Liver (tissue), 9 donors: ENCODE data around the gene LAMC3. TPM values are rescaled to one million over a fixed set of nuclear protein-coding genes. Genes with fewer than 3 reads are reported as not detected.

Experiments
- DNase-seq: peaks from one replicate; pipeline ENCODE4 v3.0.0-alpha.2; 2017; ENCODE audit warnings: low spot score
- H3K27ac ChIP-seq, 2 donors: one replicate each; pipeline ENCODE4 v1.7.0; 2013; ENCODE audit warnings: inconsistent platforms in 2 of 2, low read length in 2 of 2, control low read depth in 1 of 2, low read depth in 1 of 2, mild to moderate bottlenecking in 1 of 2
- H3K27me3 ChIP-seq, 4 donors: one replicate each; pipeline versions ENCODE4 v1.6.1 to v1.7.0; 2013; ENCODE audit warnings: low read length in 3 of 4, inconsistent platforms in 1 of 4, mild to moderate bottlenecking in 1 of 4, moderate library complexity in 1 of 4; ENCODE audit not compliant: control insufficient read depth in 4 of 4, insufficient read depth in 4 of 4
- H3K36me3 ChIP-seq, 4 donors: one replicate each; pipeline versions ENCODE4 v1.6.1 to v1.7.0; 2013; ENCODE audit warnings: low read length in 3 of 4, mild to moderate bottlenecking in 3 of 4, low read depth in 1 of 4, moderate library complexity in 1 of 4; ENCODE audit not compliant: control insufficient read depth in 4 of 4, insufficient read depth in 3 of 4
- H3K4me1 ChIP-seq, 4 donors: one replicate each; pipeline versions ENCODE4 v1.6.1 to v1.7.0; 2013; ENCODE audit warnings: low read length in 3 of 4, mild to moderate bottlenecking in 3 of 4, moderate library complexity in 1 of 4; ENCODE audit not compliant: control insufficient read depth in 4 of 4, insufficient read depth in 4 of 4
- H3K4me3 ChIP-seq, 3 donors: one replicate each; pipeline versions ENCODE4 v1.6.1 to v1.7.0; 2013; ENCODE audit warnings: low read length in 3 of 3, control low read depth in 1 of 3, low read depth in 1 of 3, mild to moderate bottlenecking in 1 of 3
- H3K9ac ChIP-seq, 2 donors: one replicate each; pipeline ENCODE4 v1.7.0; 2013; ENCODE audit warnings: low read length in 2 of 2, mild to moderate bottlenecking in 2 of 2, moderate library complexity in 2 of 2, control low read depth in 1 of 2, low read depth in 1 of 2
- H3K9me3 ChIP-seq, 4 donors: one replicate each; pipeline versions ENCODE4 v1.6.1 to v1.7.0; 2013; ENCODE audit warnings: low read length in 3 of 4; ENCODE audit not compliant: control insufficient read depth in 4 of 4
- CTCF ChIP-seq: fragments of 150-350 bp; IDR thresholded peaks from 2 replicates; pipeline ENCODE4 v1.5.1; 2017; ENCODE audit warnings: improper control_type of control experiment, low read depth, low read length; ENCODE audit not compliant: missing input control
- EGR1 ChIP-seq, 2 donors: IDR thresholded peaks; 2 replicates each; pipeline ENCODE4 v1.6.1; 2016 to 2018; ENCODE audit warnings: antibody characterized with exemption in 2 of 2, low read depth in 2 of 2
- FOXA1 ChIP-seq: IDR thresholded peaks from 2 replicates; pipeline ENCODE4 v1.6.1; 2016; ENCODE audit warnings: antibody characterized with exemption
- FOXA2 ChIP-seq: IDR thresholded peaks from 2 replicates; pipeline ENCODE4 v1.6.1; 2016; ENCODE audit warnings: antibody characterized with exemption
- GABPA ChIP-seq, 2 donors: IDR thresholded peaks in 1 of 2; conservative IDR thresholded peaks in 1 of 2; 2 replicates each; pipeline ENCODE4 v1.6.1; 2016; ENCODE audit warnings: antibody characterized with exemption in 2 of 2, mild to moderate bottlenecking in 1 of 2, moderate library complexity in 1 of 2
- HNF4A ChIP-seq, 2 donors: conservative IDR thresholded peaks; 2 replicates each; pipeline ENCODE4 v1.6.1; 2016; ENCODE audit warnings: antibody characterized with exemption in 2 of 2, mild to moderate bottlenecking in 2 of 2
- HNF4G ChIP-seq: IDR thresholded peaks from 2 replicates; pipeline ENCODE4 v1.6.1; 2016; ENCODE audit warnings: antibody characterized with exemption
- JUND ChIP-seq, 2 donors: IDR thresholded peaks; 2 replicates each; pipeline ENCODE4 v1.6.1; 2016; ENCODE audit warnings: antibody characterized with exemption in 2 of 2
- NR2F2 ChIP-seq: IDR thresholded peaks from 2 replicates; pipeline ENCODE4 v1.6.1; 2016; ENCODE audit warnings: antibody characterized with exemption
- RXRA ChIP-seq, 2 donors: IDR thresholded peaks; 2 replicates each; pipeline ENCODE4 v1.6.1; 2017 to 2018; ENCODE audit warnings: antibody characterized with exemption in 2 of 2, mild to moderate bottlenecking in 1 of 2
- SP1 ChIP-seq: IDR thresholded peaks from 2 replicates; pipeline ENCODE4 v1.6.1; 2018; ENCODE audit warnings: antibody characterized with exemption, mild to moderate bottlenecking
- TAF1 ChIP-seq: conservative IDR thresholded peaks from 2 replicates; pipeline ENCODE4 v1.6.1; 2016; ENCODE audit warnings: antibody characterized with exemption, mild to moderate bottlenecking
- YY1 ChIP-seq: IDR thresholded peaks from 2 replicates; pipeline ENCODE4 v1.6.1; 2016; ENCODE audit warnings: antibody characterized with exemption, mild to moderate bottlenecking
- WGBS: extraction: QIAGEN DNeasy Blood & Tissue Kit; methylation state at CpG from one replicate; pipeline ENCODE4 v1.1.7; 2013; 5-methylcytosine and 5-hydroxymethylcytosine counted together
- polyA plus RNA-seq, 2 donors: library from polyadenylated mRNA; stranded (reverse) in 1 of 2; unstranded in 1 of 2; fragments of 200-250 nt in 1 of 2; fragments of >200 nt in 1 of 2; fragmentation: Nextera tagmentation in 1 of 2; extraction: Ambion mirVana in 1 of 2; gene quantifications; one replicate each; pipeline versions ENCODE4 v1.2.1 to v1.2.3, GENCODE V29; 2013 to 2015
- total RNA-seq, 2 donors: library from RNA; depleted of rRNA; stranded (reverse); fragments of >200 nt; gene quantifications; one replicate each; pipeline ENCODE4 v1.2.3, GENCODE V29; 2014
- TF ChIP-seq, protein P1 (sequence below): IDR thresholded peaks from 2 replicates; pipeline ENCODE4 v1.6.1; 2016; ENCODE audit warnings: antibody characterized with exemption
- TF ChIP-seq, protein P2 (sequence below): IDR thresholded peaks from 2 replicates; pipeline ENCODE4 v1.6.1; 2016; ENCODE audit warnings: antibody characterized with exemption, mild to moderate bottlenecking
- TF ChIP-seq, protein P3 (sequence below): IDR thresholded peaks from 2 replicates; pipeline ENCODE4 v1.6.1; 2016; ENCODE audit warnings: antibody characterized with exemption
- TF ChIP-seq, protein P4 (sequence below): IDR thresholded peaks from 2 replicates; pipeline ENCODE4 v1.6.1; 2016; ENCODE audit warnings: antibody characterized with exemption
- donor health status: healthy.
- donor health status: healthy.
- donor health status: healthy.
- donor health status: healthy.
- donor health status: healthy.

The LAMC3 gene
- total and polyA plus RNA-seq, 4 donors: 1.4 to 5.9 (median 2.9) TPM

GRCh38 chr9:130984521-130984920 lies 24.5 kb upstream of the LAMC3 start:
- no peaks in the 10 kb centered on the region for H3K36me3 ChIP-seq
- H3K4me1 ChIP-seq: no peaks in the 10 kb centered on the region
- no peak overlapping the region for H3K27ac ChIP-seq
- DNase-seq: no peak
- no peaks in the 10 kb centered on the region for H3K9me3 ChIP-seq
- 85% methylated on average over 8 of the region's 8 CpGs for WGBS
- no peak overlapping the region for H3K9ac ChIP-seq
- no peak overlapping the region for H3K4me3 ChIP-seq
- H3K27me3 ChIP-seq: peaks cover 0 to 6% (median 1%) of the 10 kb centered on the region in 4 donors
- TF ChIP-seq, protein P1, sequence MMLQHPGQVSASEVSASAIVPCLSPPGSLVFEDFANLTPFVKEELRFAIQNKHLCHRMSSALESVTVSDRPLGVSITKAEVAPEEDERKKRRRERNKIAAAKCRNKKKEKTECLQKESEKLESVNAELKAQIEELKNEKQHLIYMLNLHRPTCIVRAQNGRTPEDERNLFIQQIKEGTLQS: no peak
- TF ChIP-seq SP1 (no peak), HNF4A (conservative IDR thresholded peaks at IDR 0.05) (no peak)

DNA sequence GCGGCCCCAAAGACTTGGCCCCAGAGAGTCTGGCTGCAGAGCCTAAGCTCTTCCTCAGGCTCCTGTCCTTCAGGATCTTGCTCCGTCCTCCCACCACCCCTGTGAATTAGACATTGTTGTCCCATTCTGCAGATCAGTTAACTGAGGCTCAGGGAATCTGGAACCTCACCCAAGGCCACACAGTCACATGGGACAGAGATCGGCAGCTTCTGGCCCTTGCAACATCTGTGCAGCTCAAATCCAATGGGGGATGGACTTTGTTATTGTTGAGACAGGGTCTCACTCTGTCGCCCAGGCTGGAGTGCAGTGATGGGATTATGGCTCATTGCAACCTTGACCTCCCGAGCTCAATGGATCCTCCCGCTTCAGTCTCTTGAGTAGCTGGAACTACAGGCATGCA lies 23.9 kb upstream of the LAMC3 start:
- TF ChIP-seq, protein P1: no peak
- TF ChIP-seq FOXA2 (no peak), TAF1 (no peak), YY1 (no peak), NR2F2 (no peak), CTCF (no peak), EGR1 (IDR thresholded peaks at IDR 0.05; ENCODE audit: low read depth in 2 of 2) (no peak), JUND (IDR thresholded peaks at IDR 0.05) (no peak), RXRA (IDR thresholded peaks at IDR 0.05) (no peak), HNF4G (no peak), SP1 (no peak), HNF4A (conservative IDR thresholded peaks at IDR 0.05) (no peak), GABPA (IDR thresholded peaks at IDR 0.05 in 1 of 2, conservative IDR thresholded peaks at IDR 0.05 in 1 of 2) (no peak), FOXA1 (no peak)
- TF ChIP-seq, protein P2, sequence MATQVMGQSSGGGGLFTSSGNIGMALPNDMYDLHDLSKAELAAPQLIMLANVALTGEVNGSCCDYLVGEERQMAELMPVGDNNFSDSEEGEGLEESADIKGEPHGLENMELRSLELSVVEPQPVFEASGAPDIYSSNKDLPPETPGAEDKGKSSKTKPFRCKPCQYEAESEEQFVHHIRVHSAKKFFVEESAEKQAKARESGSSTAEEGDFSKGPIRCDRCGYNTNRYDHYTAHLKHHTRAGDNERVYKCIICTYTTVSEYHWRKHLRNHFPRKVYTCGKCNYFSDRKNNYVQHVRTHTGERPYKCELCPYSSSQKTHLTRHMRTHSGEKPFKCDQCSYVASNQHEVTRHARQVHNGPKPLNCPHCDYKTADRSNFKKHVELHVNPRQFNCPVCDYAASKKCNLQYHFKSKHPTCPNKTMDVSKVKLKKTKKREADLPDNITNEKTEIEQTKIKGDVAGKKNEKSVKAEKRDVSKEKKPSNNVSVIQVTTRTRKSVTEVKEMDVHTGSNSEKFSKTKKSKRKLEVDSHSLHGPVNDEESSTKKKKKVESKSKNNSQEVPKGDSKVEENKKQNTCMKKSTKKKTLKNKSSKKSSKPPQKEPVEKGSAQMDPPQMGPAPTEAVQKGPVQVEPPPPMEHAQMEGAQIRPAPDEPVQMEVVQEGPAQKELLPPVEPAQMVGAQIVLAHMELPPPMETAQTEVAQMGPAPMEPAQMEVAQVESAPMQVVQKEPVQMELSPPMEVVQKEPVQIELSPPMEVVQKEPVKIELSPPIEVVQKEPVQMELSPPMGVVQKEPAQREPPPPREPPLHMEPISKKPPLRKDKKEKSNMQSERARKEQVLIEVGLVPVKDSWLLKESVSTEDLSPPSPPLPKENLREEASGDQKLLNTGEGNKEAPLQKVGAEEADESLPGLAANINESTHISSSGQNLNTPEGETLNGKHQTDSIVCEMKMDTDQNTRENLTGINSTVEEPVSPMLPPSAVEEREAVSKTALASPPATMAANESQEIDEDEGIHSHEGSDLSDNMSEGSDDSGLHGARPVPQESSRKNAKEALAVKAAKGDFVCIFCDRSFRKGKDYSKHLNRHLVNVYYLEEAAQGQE: no peak
- TF ChIP-seq, protein P3, sequence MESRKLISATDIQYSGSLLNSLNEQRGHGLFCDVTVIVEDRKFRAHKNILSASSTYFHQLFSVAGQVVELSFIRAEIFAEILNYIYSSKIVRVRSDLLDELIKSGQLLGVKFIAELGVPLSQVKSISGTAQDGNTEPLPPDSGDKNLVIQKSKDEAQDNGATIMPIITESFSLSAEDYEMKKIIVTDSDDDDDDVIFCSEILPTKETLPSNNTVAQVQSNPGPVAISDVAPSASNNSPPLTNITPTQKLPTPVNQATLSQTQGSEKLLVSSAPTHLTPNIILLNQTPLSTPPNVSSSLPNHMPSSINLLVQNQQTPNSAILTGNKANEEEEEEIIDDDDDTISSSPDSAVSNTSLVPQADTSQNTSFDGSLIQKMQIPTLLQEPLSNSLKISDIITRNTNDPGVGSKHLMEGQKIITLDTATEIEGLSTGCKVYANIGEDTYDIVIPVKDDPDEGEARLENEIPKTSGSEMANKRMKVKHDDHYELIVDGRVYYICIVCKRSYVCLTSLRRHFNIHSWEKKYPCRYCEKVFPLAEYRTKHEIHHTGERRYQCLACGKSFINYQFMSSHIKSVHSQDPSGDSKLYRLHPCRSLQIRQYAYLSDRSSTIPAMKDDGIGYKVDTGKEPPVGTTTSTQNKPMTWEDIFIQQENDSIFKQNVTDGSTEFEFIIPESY: no peak
- TF ChIP-seq, protein P4, sequence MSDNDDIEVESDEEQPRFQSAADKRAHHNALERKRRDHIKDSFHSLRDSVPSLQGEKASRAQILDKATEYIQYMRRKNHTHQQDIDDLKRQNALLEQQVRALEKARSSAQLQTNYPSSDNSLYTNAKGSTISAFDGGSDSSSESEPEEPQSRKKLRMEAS: no peak
- Histone ChIP-seq H3K4me1 (no peaks in the 10 kb centered on the region), H3K9ac (no peak overlapping the region), H3K4me3 (no peak overlapping the region), H3K27me3 (peaks cover 0 to 2% (median 1%) of the 10 kb centered on the region in 4 donors), H3K27ac (no peak overlapping the region), H3K9me3 (no peaks in the 10 kb centered on the region), H3K36me3 (no peaks in the 10 kb centered on the region)
- 80% methylated on average over 6 of the region's 6 CpGs for WGBS
- DNase-seq: no peak
